ENCODE data around the gene TMEM130.
A peak's percentile ranks its signal among the peaks of the same experiment; 100 is the strongest.

TMEM130 gene

DNA sequence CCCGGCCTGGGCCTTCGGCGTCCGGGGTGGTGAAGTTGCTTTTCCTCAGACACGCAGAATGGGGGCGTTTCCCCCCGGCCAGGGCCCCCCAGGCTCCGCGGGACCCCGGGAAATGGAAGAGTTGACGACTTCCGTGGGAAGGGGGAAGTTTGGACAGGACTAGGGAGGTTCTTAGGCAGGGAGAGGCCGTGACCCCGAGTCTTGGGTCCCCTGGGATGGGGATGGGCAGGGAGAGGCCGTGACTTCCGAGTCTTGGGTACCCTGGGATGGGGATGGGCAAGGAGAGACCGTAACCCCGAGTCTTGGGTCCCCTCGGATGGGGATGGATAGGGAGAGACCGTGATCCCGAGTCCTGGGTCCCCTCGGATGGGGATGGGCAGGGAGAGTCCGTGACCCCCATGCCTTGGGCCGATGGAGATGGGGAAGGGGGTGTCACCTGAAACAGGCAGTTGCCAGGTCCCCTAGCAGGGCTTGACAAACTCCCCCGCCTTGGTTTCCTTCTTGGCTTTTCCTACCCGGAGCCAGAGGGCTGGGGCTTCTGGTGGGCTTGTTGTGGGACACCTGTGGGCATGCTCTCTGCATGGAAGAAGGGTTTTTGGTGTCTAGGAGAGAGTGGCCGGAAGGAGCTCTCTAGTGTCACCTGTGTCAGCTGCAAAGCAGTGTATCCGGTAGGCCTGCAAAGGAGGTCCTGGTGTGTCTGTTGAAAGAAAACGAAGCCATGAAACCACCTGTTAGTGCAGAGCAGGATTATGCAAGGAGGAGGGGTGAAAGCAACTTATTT is 9.6 kb upstream of the TMEM130 start:
- Histone ChIP-seq H3K9me2 (replicated peaks; ENCODE audit: insufficient read depth, low read length) (no peaks in the 10 kb centered on the region), H3K4me3 (ENCODE audit: low read length) (peak overlapping the region; percentile 94), H3K4me1 (ENCODE audit: low read length) (peaks cover 22% of the 10 kb centered on the region), H3K36me3 (replicated peaks; ENCODE audit: insufficient read depth, low read length) (peaks cover 13% of the 10 kb centered on the region), H3K4me2 (ENCODE audit: low read depth, low read length) (peak overlapping the region; percentile 90), H4K20me1 (ENCODE audit: insufficient read depth, low read length) (0 out of 2 replicates have a peak, but pooled peaks cover 3% of the 10 kb centered on the region), H3F3A (ENCODE audit: insufficient read depth, low read length) (peaks cover 37% of the 10 kb centered on the region), H3K9me3 (replicated peaks; ENCODE audit: insufficient read depth, low read length) (no peaks in the 10 kb centered on the region), H3K27ac (ENCODE audit: low read length) (peak overlapping the region; percentile 98), H3K79me2 (ENCODE audit: low read length) (peaks cover 42% of the 10 kb centered on the region), H3K9ac (ENCODE audit: low read length) (peak overlapping the region; percentile 99), H2AFZ (ENCODE audit: low read length) (peak overlapping the region; percentile 36; the same call in 1 of the 2 replicates), H3K27me3 (replicated peaks; ENCODE audit: insufficient read depth, low read length) (no peaks in the 10 kb centered on the region)
- TF ChIP-seq EZH2 (optimal IDR thresholded peaks at IDR 0.05; ENCODE audit: low read depth, low read length) = no peak
- no peak for TF ChIP-seq EZH2phosphoT487 (IDR thresholded peaks at IDR 0.05; ENCODE audit: low read length)
- TF ChIP-seq, protein P1, sequence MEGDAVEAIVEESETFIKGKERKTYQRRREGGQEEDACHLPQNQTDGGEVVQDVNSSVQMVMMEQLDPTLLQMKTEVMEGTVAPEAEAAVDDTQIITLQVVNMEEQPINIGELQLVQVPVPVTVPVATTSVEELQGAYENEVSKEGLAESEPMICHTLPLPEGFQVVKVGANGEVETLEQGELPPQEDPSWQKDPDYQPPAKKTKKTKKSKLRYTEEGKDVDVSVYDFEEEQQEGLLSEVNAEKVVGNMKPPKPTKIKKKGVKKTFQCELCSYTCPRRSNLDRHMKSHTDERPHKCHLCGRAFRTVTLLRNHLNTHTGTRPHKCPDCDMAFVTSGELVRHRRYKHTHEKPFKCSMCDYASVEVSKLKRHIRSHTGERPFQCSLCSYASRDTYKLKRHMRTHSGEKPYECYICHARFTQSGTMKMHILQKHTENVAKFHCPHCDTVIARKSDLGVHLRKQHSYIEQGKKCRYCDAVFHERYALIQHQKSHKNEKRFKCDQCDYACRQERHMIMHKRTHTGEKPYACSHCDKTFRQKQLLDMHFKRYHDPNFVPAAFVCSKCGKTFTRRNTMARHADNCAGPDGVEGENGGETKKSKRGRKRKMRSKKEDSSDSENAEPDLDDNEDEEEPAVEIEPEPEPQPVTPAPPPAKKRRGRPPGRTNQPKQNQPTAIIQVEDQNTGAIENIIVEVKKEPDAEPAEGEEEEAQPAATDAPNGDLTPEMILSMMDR (IDR thresholded peaks at IDR 0.05; ENCODE audit: low read length) = peak; percentile 63
- DNase-seq = peak; percentile 98

DNA sequence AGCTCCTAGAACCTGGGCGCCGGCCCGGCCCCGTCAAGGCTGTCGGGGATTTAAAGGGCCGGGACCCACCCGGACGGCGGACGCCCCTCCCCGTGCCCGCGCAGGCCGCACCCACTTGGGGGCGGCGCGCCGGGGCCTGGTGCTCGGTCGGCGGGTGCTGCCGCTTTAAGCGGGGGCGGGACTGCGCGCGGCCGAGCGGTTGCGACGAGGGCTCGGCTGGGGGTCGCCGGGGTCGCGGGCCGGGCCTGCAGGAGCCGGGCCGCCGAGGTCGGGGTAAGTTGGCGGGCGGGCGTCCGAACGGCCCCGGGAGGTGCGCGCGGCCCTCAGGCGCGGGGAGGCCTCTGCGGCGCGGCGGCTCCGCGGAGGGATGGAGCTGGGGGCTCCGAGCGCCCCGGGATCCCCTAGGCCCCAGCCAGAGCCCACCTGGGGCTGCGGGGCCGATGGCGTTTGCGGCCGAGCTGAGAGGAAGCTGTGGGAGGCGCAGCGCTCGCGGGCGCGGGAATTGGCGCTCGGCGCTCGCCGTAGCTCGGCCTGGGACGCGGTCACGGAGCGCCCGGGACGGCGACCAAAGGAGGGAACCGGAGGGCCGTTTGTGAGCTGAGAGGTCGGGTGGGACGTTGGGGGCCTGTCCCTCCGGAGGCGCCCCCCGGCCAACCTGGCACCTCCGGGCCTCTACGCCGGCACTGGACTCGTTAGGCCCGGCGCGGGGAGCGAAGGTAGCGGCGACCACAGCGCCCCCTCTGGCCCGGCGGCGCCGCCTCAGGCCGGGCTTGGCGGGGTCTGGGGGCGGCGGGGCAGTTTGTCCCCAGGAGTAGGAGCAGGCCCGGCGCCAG is 8.8 kb upstream of the TMEM130 start, which contains the start of gene TRRAP:
Gene TRRAP, plus strand, starts transcription at position 168 of the 833 bp plus-strand sequence. CDS start 2,619 bp downstream, outside the sequence.
- Histone ChIP-seq H3K27me3 (replicated peaks; ENCODE audit: insufficient read depth, low read length) (no peaks in the 10 kb centered on the region), H3K4me3 (ENCODE audit: low read length) (peak within 1 kb of the TSS; percentile 94), H3K9me3 (replicated peaks; ENCODE audit: insufficient read depth, low read length) (no peaks in the 10 kb centered on the region), H3K36me3 (replicated peaks; ENCODE audit: insufficient read depth, low read length) (peaks cover 9% of the 10 kb centered on the region), H3K4me1 (ENCODE audit: low read length) (peaks cover 22% of the 10 kb centered on the region), H3K79me2 (ENCODE audit: low read length) (peaks cover 34% of the 10 kb centered on the region), H2AFZ (ENCODE audit: low read length) (peak within 1 kb of the TSS; percentile 82), H3K9me2 (replicated peaks; ENCODE audit: insufficient read depth, low read length) (no peaks in the 10 kb centered on the region), H3K9ac (ENCODE audit: low read length) (peak within 1 kb of the TSS; percentile 99), H3K4me2 (ENCODE audit: low read depth, low read length) (peak within 1 kb of the TSS; percentile 91), H3K27ac (ENCODE audit: low read length) (peak within 1 kb of the TSS; percentile 98), H4K20me1 (ENCODE audit: insufficient read depth, low read length) (no peaks in the 10 kb centered on the region), H3F3A (ENCODE audit: insufficient read depth, low read length) (peaks cover 37% of the 10 kb centered on the region)
- DNase-seq = peak; percentile 66
- TF ChIP-seq EZH2 (optimal IDR thresholded peaks at IDR 0.05; ENCODE audit: low read depth, low read length) = no peak
- TF ChIP-seq, protein P1 (IDR thresholded peaks at IDR 0.05; ENCODE audit: low read length) = peak; percentile 71

DNA sequence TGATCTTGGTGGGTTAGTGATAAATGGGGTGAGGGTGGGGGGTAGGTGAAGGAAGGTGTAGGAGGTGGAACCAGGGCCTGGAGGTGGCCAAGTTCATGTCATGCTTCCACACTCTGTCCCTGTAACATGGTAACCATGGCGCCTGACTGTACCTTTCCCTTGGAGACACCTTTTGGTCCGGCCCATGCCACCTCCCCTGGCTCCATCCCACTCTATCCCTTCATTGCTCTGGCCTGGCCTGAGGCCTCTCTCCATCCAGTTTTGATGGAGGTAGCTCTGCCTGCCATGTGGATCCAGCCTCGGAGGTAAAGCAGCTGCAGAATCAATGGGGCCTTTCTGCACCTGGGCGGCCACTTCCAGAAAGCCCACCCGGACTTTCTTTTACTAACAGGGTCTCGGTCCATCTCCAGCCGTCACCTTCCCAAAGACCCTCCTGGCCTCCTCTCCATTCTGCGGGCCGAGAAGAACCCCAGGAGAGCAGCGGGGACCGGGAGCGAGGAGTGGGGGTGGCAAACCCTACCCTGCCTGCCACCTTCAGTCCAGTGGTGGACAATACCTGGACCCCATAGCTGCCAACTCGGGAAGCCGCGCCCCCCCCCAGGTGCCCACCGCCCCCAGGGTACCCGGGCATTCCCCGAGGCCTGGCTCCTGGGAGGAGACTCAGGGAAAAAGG is 8.0 kb upstream of the TMEM130 start:
- Histone ChIP-seq H3F3A (ENCODE audit: insufficient read depth, low read length) (peaks cover 36% of the 10 kb centered on the region), H3K27me3 (replicated peaks; ENCODE audit: insufficient read depth, low read length) (no peaks in the 10 kb centered on the region), H3K27ac (ENCODE audit: low read length) (no peak overlapping the region), H3K4me2 (ENCODE audit: low read depth, low read length) (peak overlapping the region; percentile 91), H3K9me3 (replicated peaks; ENCODE audit: insufficient read depth, low read length) (no peaks in the 10 kb centered on the region), H3K79me2 (ENCODE audit: low read length) (peaks cover 26% of the 10 kb centered on the region), H2AFZ (ENCODE audit: low read length) (peak overlapping the region; percentile 82), H3K36me3 (replicated peaks; ENCODE audit: insufficient read depth, low read length) (peaks cover 1% of the 10 kb centered on the region), H3K4me1 (ENCODE audit: low read length) (peaks cover 20% of the 10 kb centered on the region), H4K20me1 (ENCODE audit: insufficient read depth, low read length) (no peaks in the 10 kb centered on the region), H3K9ac (ENCODE audit: low read length) (peak overlapping the region; percentile 99; the same call in 1 of the 2 replicates), H3K9me2 (replicated peaks; ENCODE audit: insufficient read depth, low read length) (no peaks in the 10 kb centered on the region), H3K4me3 (ENCODE audit: low read length) (peak overlapping the region; percentile 64)
- TF ChIP-seq EZH2phosphoT487 (IDR thresholded peaks at IDR 0.05; ENCODE audit: low read length) = no peak
- TF ChIP-seq, protein P1 (IDR thresholded peaks at IDR 0.05; ENCODE audit: low read length) = no peak
- no peak for TF ChIP-seq EZH2 (optimal IDR thresholded peaks at IDR 0.05; ENCODE audit: low read depth, low read length)
- no peak for DNase-seq

Data from MM.1S (cell line).